HFFc6 (cell line): ENCODE data around the gene FAM163B. TPM values are rescaled to one million over a fixed set of nuclear protein-coding genes. Genes with fewer than 3 reads are reported as not detected.

ENCODE experiments used
- DNase-seq: peaks from one replicate; pipeline ENCODE4 v3.0.0-alpha.2; 2018
- H3K27ac Mint-ChIP-seq: 2 replicates; pipeline ENCODE4 v1.8.0; 2020; ENCODE audit warnings: mild to moderate bottlenecking, mixed read lengths
- H3K27me3 Mint-ChIP-seq: 2 replicates; pipeline ENCODE4 v1.8.0; 2021; ENCODE audit warnings: mild to moderate bottlenecking, moderate library complexity, mixed read lengths; ENCODE audit not compliant: insufficient read depth
- H3K36me3 Mint-ChIP-seq: 2 replicates; pipeline ENCODE4 v1.8.0; 2021; ENCODE audit warnings: low read depth, mixed read lengths
- H3K4me1 Mint-ChIP-seq: 2 replicates; pipeline ENCODE4 v1.8.0; 2020; ENCODE audit warnings: low read depth, mixed read lengths
- H3K4me3 Mint-ChIP-seq: 2 replicates; pipeline ENCODE4 v1.8.0; 2020; ENCODE audit warnings: mild to moderate bottlenecking, moderate library complexity, mixed read lengths
- H3K9me3 Mint-ChIP-seq: 2 replicates; pipeline ENCODE4 v1.8.0; 2020; ENCODE audit warnings: mild to moderate bottlenecking, mixed read lengths
- CTCF ChIP-seq: fragments of 200-600 bp; sonication (generic); IDR thresholded peaks from 2 replicates; pipeline ENCODE4 v1.5.0; 2021; ENCODE audit warnings: antibody characterized with exemption, mild to moderate bottlenecking
- total RNA-seq, 6 experiments: library from RNA; stranded (reverse); fragmentation: NEBNext Ultra II Directional; extraction: Animal tissue kit (Norgen Biotek cat#: 25700); gene quantifications; 2 replicates in 1 of 6; 3 replicates in 5 of 6; pipeline ENCODE4 v1.2.3, GENCODE V29; 2021

Gene FAM163B
- total RNA-seq, 6 experiments from 2014 or later, result not detected

GRCh38 chr9:133583111-133583510 lies 26.1 kb downstream of the FAM163B start:
- no peaks in the 10 kb centered on the region; the same call in 1 of the 2 replicates for H3K9me3 Mint-ChIP-seq
- H3K27ac Mint-ChIP-seq, result no peak overlapping the region
- H3K4me1 Mint-ChIP-seq, result 0 out of 2 replicates have a peak, but pooled peaks cover 5% of the 10 kb centered on the region
- no peak overlapping the region for H3K4me3 Mint-ChIP-seq
- DNase-seq, result no peak
- H3K36me3 Mint-ChIP-seq, result no peaks in the 10 kb centered on the region
- TF ChIP-seq CTCF, result no peak
- peaks cover 41% of the 10 kb centered on the region for H3K27me3 Mint-ChIP-seq

- Mint-ChIP-seq H3K27me3 (peaks cover 42% of the 10 kb centered on the region), H3K4me3 (no peak overlapping the region), H3K9me3 (no peaks in the 10 kb centered on the region), H3K27ac (no peak overlapping the region), H3K36me3 (no peaks in the 10 kb centered on the region), H3K4me1 (0 out of 2 replicates have a peak, but pooled peaks cover 5% of the 10 kb centered on the region)
- no peak for DNase-seq
- TF ChIP-seq CTCF, result no peak
Measured at GRCh38 chr9:133582501-133583045, 26.6 kb downstream of the FAM163B start.

- no peak for DNase-seq
- Mint-ChIP-seq H3K36me3 (no peaks in the 10 kb centered on the region), H3K27me3 (peaks cover 41% of the 10 kb centered on the region), H3K27ac (no peak overlapping the region), H3K4me3 (no peak overlapping the region), H3K9me3 (no peaks in the 10 kb centered on the region), H3K4me1 (peaks cover 5% of the 10 kb centered on the region; the same call in 1 of the 2 replicates)
- TF ChIP-seq CTCF, result no peak
Measured at GRCh38 chr9:133581513-133582343, 27.5 kb downstream of the FAM163B start.

GRCh38 chr9:133581011-133581410 lies 28.2 kb downstream of the FAM163B start:
- peaks cover 5% of the 10 kb centered on the region; the same call in 1 of the 2 replicates for H3K4me1 Mint-ChIP-seq
- no peak for TF ChIP-seq CTCF
- H3K27ac Mint-ChIP-seq, result no peak overlapping the region
- no peak for DNase-seq
- H3K36me3 Mint-ChIP-seq, result no peaks in the 10 kb centered on the region
- H3K9me3 Mint-ChIP-seq, result no peaks in the 10 kb centered on the region
- H3K27me3 Mint-ChIP-seq, result peaks cover 38% of the 10 kb centered on the region
- no peak overlapping the region for H3K4me3 Mint-ChIP-seq

- no peaks in the 10 kb centered on the region for H3K9me3 Mint-ChIP-seq
- H3K27ac Mint-ChIP-seq, result no peak overlapping the region
- no peak overlapping the region for H3K4me3 Mint-ChIP-seq
- no peaks in the 10 kb centered on the region for H3K36me3 Mint-ChIP-seq
- H3K27me3 Mint-ChIP-seq, result peaks cover 41% of the 10 kb centered on the region
- peaks cover 5% of the 10 kb centered on the region; the same call in 1 of the 2 replicates for H3K4me1 Mint-ChIP-seq
- no peak for DNase-seq
- no peak for TF ChIP-seq CTCF
Measured at GRCh38 chr9:133580419-133580738, 28.8 kb downstream of the FAM163B start.
